Measurements from ENCODE around the gene RBM48. TPM values are rescaled to one million over a fixed set of nuclear protein-coding genes. Genes with fewer than 3 reads are reported as not detected.

The RBM48 gene
- total and polyA plus RNA-seq, 2 of the 13 experiments (the other 11 are each of a cell fraction or from before 2014, with no cell fraction given) = 7.2 to 12.2 TPM

DNA sequence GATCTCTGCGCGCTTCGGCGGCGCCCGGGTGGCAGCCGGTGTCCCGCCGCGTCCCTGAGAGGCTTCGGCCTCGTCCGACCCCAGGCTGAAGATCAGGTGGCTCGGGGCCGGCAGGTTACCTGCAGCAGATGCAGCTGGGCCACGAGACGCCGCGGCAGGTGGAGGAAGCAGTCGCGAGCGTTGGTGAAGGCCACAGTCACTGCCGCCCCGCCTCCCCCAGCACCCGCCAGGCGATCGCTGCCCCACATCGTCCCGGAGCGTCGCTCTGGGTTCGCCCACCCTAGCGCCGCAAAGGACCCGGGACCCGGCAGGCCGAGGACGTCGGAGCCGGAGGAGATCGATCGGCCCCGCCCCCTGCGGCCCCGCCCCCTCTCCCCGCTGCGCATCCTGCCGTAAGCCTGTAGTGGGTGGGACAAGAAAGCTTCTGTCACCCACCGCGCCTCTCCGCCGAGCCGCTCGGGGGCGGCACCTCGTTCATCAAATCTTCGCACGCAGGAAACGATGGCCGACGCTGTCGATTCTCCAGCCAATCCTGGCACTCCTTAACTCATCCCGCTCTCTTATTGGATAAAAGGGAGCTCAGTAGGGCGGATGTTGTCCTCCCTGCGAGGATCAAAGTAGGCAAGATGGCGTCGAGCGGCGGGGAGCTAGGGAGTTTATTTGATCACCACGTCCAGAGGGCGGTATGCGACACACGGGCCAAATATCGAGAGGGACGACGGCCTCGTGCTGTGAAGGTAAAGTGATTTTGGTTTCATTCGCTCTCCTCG lies at the start of gene RBM48, which contains the start of gene PEX1 (continued):
- TF ChIP-seq, protein P1, sequence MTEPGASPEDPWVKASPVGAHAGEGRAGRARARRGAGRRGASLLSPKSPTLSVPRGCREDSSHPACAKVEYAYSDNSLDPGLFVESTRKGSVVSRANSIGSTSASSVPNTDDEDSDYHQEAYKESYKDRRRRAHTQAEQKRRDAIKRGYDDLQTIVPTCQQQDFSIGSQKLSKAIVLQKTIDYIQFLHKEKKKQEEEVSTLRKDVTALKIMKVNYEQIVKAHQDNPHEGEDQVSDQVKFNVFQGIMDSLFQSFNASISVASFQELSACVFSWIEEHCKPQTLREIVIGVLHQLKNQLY (CRISPR knock-in tag; IDR thresholded peaks at IDR 0.05) = no peak
- TF ChIP-seq, protein P2, sequence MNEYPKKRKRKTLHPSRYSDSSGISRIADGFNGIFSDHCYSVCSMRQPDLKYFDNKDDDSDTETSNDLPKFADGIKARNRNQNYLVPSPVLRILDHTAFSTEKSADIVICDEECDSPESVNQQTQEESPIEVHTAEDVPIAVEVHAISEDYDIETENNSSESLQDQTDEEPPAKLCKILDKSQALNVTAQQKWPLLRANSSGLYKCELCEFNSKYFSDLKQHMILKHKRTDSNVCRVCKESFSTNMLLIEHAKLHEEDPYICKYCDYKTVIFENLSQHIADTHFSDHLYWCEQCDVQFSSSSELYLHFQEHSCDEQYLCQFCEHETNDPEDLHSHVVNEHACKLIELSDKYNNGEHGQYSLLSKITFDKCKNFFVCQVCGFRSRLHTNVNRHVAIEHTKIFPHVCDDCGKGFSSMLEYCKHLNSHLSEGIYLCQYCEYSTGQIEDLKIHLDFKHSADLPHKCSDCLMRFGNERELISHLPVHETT (CRISPR knock-in tag; conservative IDR thresholded peaks at IDR 0.05) = no peak; the same call in 1 of the 2 replicates
- TF ChIP-seq HDAC6 (IDR thresholded peaks at IDR 0.05; ENCODE audit: low read depth, low read length) = no peak
- TF ChIP-seq ATM (IDR thresholded peaks at IDR 0.05; ENCODE audit: borderline replicate concordance) = no peak
- peak; percentile 55 for TF ChIP-seq ZBTB7B (CRISPR knock-in tag; IDR thresholded peaks at IDR 0.05)
- 0 out of 2 replicates have a peak, but pooled peaks have one; percentile 25 for TF ChIP-seq ZNF878 (CRISPR knock-in tag; IDR thresholded peaks at IDR 0.05)
- TF ChIP-seq PHF5A (CRISPR knock-in tag; IDR thresholded peaks at IDR 0.05; ENCODE audit: low read depth, unreplicated experiment) = no peak
- no peak for TF ChIP-seq SRSF4 (IDR thresholded peaks at IDR 0.05; ENCODE audit: low read depth, low read length, poor library complexity, severe bottlenecking)
- TF ChIP-seq, protein P3, sequence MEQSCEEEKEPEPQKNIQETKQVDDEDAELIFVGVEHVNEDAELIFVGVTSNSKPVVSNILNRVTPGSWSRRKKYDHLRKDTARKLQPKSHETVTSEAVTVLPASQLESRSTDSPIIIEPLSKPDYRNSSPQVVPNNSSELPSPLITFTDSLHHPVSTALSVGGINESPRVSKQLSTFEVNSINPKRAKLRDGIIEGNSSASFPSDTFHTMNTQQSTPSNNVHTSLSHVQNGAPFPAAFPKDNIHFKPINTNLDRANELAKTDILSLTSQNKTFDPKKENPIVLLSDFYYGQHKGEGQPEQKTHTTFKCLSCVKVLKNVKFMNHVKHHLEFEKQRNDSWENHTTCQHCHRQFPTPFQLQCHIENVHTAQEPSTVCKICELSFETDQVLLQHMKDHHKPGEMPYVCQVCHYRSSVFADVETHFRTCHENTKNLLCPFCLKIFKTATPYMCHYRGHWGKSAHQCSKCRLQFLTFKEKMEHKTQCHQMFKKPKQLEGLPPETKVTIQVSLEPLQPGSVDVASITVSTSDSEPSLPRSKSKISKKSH (CRISPR knock-in tag; IDR thresholded peaks at IDR 0.05; ENCODE audit: borderline replicate concordance) = no peak
- TF ChIP-seq, protein P4, sequence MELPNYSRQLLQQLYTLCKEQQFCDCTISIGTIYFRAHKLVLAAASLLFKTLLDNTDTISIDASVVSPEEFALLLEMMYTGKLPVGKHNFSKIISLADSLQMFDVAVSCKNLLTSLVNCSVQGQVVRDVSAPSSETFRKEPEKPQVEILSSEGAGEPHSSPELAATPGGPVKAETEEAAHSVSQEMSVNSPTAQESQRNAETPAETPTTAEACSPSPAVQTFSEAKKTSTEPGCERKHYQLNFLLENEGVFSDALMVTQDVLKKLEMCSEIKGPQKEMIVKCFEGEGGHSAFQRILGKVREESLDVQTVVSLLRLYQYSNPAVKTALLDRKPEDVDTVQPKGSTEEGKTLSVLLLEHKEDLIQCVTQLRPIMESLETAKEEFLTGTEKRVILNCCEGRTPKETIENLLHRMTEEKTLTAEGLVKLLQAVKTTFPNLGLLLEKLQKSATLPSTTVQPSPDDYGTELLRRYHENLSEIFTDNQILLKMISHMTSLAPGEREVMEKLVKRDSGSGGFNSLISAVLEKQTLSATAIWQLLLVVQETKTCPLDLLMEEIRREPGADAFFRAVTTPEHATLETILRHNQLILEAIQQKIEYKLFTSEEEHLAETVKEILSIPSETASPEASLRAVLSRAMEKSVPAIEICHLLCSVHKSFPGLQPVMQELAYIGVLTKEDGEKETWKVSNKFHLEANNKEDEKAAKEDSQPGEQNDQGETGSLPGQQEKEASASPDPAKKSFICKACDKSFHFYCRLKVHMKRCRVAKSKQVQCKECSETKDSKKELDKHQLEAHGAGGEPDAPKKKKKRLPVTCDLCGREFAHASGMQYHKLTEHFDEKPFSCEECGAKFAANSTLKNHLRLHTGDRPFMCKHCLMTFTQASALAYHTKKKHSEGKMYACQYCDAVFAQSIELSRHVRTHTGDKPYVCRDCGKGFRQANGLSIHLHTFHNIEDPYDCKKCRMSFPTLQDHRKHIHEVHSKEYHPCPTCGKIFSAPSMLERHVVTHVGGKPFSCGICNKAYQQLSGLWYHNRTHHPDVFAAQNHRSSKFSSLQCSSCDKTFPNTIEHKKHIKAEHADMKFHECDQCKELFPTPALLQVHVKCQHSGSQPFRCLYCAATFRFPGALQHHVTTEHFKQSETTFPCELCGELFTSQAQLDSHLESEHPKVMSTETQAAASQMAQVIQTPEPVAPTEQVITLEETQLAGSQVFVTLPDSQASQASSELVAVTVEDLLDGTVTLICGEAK (IDR thresholded peaks at IDR 0.05) = peak; percentile 48
- TF ChIP-seq, protein P4 (CRISPR knock-in tag; IDR thresholded peaks at IDR 0.05) = peak; percentile 38; the same call in 1 of the 2 replicates
